HG03095 (cell line): ENCODE measurements around the gene KIAA1755.
"Not testable (repeated sequence)": the region's sequence is repeated elsewhere in the genome, so short reads cannot be mapped to it uniquely, and the experiment has no call there.

Source experiments
- ATAC-seq: cut with Tn5 transposase; IDR thresholded peaks from one replicate; pipeline ENCODE4 v1.9.1; 2021; ENCODE audit warnings: moderate library complexity; ENCODE audit not compliant: unreplicated experiment

Gene KIAA1755

GRCh38 chr20:38291966-38292365 is 31.4 kb upstream of the KIAA1755 start:
- no peak for ATAC-seq

DNA sequence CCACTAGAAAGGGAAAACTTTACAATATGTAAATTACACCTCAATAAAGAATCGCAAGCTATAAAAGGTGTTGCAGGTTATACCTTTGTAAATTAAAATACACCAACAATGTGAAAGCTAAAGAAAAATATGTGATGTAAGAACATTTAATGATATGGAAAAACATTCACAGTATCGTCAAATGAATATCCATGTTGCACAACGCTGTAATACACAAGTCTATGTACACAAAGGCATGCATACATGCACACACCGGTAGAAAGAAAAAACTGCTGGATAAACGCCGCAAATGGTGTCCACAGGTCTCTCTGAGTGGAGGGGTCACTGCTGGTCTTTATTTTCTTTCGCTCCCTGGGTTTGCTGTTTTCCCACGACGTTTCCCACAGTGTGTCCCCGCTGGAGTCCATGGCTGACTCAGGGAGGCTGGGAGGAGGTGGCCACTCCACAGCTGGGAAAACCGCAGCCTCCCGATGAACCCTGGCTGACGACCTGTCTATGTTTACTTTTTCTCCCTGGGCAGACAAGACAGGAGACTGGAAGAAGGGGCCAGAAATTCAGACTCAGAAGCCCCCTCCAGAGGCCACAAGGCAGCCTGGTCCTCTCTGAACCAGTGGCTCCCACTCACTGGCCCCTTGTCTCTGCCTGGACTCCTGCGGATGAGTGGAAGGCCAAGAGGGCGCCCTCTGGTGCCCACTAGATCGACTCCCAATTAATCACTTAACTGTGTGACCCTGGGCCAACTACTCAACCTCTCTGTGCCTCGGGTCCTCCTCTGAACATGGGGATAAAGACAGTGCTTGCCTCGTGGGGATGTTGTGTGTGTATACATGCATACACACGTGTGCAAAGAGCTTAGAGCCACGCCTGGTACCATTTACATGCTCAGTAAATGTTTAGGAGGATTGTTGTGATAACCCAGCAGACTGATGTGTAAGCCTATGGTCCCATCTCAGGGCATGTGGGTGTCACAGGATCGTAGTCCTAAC is 30.6 kb upstream of the KIAA1755 start:
- ATAC-seq = no peak

- ATAC-seq = no peak
Measured at GRCh38 chr20:38286586-38287531, 26.3 kb upstream of the KIAA1755 start.

GRCh38 chr20:38284893-38285444 is 24.4 kb upstream of the KIAA1755 start:
- no peak for ATAC-seq

DNA sequence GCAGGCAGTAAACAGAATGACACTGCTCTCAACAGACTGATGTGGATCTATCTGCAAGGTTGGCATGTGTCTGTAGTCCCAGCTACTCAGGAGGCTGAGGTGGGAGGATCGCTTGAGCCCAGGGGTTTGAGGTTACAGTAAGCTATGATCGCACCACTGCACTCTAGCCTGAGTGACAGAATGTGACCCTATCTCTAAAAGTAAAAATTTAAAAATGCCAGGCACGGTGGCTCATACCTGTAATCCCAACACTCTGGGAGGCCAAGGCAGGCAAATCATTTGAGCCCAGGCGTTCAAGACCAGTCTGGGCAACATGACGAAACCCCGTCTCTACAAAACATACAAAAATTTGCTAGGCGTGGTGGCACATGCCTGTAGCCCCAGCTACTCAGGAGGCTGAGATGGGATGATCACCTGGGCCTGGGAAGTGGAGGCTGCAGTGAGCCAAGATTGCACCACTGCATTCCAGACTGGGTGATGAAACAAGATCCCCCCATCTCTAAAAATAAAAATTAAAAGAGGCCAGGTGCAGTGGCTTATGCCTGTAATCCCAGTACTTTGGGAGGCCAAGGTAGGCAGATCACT is 23.6 kb upstream of the KIAA1755 start:
- not testable (repeated sequence) for ATAC-seq

DNA sequence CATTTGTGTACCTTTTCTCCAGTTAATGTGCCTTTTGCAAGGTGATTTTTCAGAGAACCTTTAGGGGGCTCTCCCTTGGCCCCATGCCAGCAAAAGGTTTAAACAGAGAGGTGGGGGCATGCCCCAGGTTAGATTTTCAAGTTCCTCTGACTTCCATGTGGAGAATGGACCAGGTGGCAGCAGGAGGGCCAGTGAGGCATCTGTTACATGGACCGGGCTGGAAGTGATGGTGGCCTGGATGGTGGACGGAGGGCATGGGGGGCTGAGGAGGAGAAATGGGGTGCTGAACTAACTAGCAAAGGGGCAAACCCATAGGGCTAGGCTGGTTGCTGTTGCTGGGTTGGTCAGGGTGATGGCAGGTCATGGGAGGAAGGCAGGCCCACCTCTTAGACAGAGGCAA is 22.7 kb upstream of the KIAA1755 start:
- no peak for ATAC-seq

- not testable (repeated sequence) for ATAC-seq
Measured at GRCh38 chr20:38281176-38281915, 20.8 kb upstream of the KIAA1755 start.

DNA sequence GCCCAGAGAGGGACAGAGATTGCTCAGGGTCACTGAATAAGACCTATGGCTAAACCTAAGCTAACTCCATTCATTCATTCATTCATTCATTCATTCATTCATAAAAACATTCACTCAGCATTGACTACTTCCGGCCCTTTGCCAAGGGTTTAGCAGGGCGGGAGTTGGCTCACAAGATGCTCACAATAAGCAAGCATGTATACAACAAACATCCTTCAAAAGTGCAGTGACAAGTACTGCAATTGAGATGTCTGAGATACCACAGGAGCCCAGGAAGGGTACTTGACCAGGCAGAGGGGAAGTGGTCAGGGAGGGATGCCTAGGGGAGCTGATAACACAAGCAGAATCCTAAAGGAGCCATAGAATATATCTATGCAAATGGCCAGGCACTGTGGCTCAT is 18.2 kb upstream of the KIAA1755 start:
- ATAC-seq = no peak

- no peak for ATAC-seq
Measured at GRCh38 chr20:38278131-38278530, 17.6 kb upstream of the KIAA1755 start.

- ATAC-seq = no peak
Measured at GRCh38 chr20:38277691-38278090, 17.2 kb upstream of the KIAA1755 start.

GRCh38 chr20:38277285-38277684 is 16.8 kb upstream of the KIAA1755 start:
- ATAC-seq = no peak

- ATAC-seq = no peak
Measured at GRCh38 chr20:38275815-38276550, 15.4 kb upstream of the KIAA1755 start.

DNA sequence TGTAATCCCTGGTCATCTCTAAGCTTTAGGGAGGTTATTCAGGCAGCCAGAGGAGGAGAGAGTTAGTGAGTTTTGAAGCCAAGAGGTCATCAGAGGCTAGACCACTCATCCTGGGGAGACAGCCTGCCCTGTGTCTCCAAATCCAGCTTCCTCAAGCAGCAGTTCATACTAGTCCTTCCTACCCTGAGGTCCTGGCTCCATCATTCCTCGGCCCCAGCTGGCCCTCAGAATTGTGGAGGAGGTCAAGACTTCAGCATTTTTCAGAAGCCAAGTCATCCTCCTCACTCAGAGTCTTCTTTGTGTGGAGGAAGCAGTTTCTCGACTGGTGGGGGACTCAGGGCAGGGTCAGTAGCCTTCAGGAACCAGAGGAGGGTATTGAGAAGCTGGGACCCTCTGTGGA is 12.4 kb upstream of the KIAA1755 start:
- ATAC-seq = no peak

GRCh38 chr20:38272398-38272797 is 11.9 kb upstream of the KIAA1755 start:
- ATAC-seq = no peak

- ATAC-seq = no peak
Measured at GRCh38 chr20:38271608-38272120, 11.1 kb upstream of the KIAA1755 start.

GRCh38 chr20:38270869-38271605 is 10.5 kb upstream of the KIAA1755 start:
- ATAC-seq = no peak

DNA sequence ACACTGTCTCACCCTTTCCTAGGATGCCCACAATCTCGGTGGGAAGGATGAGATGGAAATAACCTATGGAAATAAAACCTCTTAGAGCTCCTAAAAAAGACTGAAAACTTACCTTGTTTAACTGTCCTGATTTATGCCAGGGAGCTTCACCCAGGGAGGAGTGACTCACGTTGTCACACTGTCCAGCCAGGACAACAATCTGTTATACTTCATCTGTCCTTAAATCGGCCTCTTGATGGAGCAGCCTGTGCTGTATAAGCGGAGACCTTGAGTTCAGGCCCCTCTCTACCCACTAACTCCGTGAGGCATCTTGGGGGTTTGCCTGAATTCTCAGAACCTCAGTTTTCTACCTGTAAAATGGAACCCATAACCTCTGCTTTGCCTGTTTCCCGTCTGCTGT is 9.2 kb upstream of the KIAA1755 start:
- no peak for ATAC-seq

DNA sequence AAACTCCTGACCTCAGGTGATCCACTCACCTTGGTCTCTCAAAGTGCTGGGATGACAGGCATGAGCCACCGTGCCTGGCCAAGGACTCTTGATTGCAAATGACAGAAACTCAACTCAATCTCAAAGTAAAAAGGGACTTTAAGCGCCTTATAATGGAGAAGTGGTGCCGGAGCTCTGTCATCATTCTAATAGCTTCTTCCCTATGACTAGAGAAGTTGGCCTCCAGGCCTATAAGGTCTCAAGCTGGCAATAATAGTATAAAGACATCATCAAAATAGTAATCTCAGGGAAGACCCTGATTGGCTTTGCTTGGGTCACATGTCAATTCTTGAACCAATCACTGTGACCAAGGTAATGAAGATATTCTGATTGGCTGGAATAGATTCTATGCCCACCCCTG is 8.5 kb upstream of the KIAA1755 start:
- no peak for ATAC-seq
